Mucosa of stomach (tissue), 1 donor: ENCODE results near the gene MTMR12.
A peak's percentile ranks its signal among the peaks of the same experiment; 100 is the strongest.
"Not testable (repeated sequence)": the region's sequence is repeated elsewhere in the genome, so short reads cannot be mapped to it uniquely, and the experiment has no call there.

Experiments used
- H3K27me3 ChIP-seq: one replicate; pipeline ENCODE4 v1.7.0; 2013; ENCODE audit warnings: mild to moderate bottlenecking, low read length; ENCODE audit not compliant: control insufficient read depth, insufficient read depth
- H3K36me3 ChIP-seq: one replicate; pipeline ENCODE4 v1.7.0; 2013; ENCODE audit warnings: low read length; ENCODE audit not compliant: control insufficient read depth, insufficient read depth
- H3K4me1 ChIP-seq: one replicate; pipeline ENCODE4 v1.7.0; 2013; ENCODE audit warnings: mild to moderate bottlenecking, low read length; ENCODE audit not compliant: control insufficient read depth, insufficient read depth
- H3K4me3 ChIP-seq: one replicate; pipeline ENCODE4 v1.7.0; 2013; ENCODE audit warnings: low read length
- H3K9ac ChIP-seq: one replicate; pipeline ENCODE4 v1.7.0; 2013; ENCODE audit warnings: mild to moderate bottlenecking, low read length, moderate library complexity
- H3K9me3 ChIP-seq: one replicate; pipeline ENCODE4 v1.7.0; 2013; ENCODE audit warnings: mild to moderate bottlenecking, low read length, moderate library complexity; ENCODE audit not compliant: control insufficient read depth
- donor health status: Pancreatic carcinoma.

Gene MTMR12

DNA sequence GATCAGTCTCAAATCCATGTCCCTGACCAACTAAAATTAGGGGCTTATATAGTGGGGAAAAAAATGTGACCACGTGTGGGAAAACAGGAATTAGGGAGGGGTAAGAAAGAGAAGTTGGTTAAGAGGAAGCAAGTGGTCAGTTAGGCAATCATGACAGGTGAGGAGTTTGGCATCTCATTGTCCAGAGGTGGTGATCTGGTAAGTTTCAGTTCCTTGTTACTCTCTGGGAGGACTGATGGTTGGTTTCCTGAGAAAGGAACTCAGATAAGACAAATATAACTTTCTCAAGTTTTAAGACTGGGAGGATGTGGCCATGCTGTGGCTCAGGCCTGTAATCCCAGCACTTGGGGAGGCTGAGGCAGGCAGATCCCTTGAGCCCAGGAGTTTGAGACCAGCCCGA is 9.0 kb upstream of the MTMR12 start:
- not testable (repeated sequence) for H3K27me3 ChIP-seq, H3K9ac ChIP-seq, H3K9me3 ChIP-seq, H3K4me3 ChIP-seq, H3K4me1 ChIP-seq, H3K36me3 ChIP-seq

DNA sequence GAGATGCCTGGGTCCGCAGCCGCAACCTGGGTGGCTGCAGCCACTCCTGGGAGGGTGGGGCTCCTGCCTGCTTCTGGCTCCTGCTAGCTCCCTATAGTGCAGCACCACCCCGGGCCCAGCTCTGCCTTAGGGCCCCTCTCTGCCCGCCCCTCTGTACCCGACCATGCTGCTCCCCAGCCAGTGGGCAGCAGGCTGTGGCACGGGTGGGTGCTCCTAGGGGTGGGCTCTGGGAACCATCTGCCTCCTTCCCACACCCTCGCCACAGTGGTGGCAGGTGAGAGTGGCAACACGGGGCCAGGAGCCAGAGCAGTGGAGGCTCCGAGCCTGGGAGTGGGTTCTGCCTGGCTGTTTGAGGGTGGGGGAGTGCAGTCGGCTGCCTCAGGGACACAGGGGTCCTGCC is 7.8 kb upstream of the MTMR12 start:
- no peaks in the 10 kb centered on the region for H3K27me3 ChIP-seq
- H3K36me3 ChIP-seq, result no peaks in the 10 kb centered on the region
- no peaks in the 10 kb centered on the region for H3K9me3 ChIP-seq
- H3K9ac ChIP-seq, result no peak overlapping the region
- H3K4me1 ChIP-seq, result no peaks in the 10 kb centered on the region
- H3K4me3 ChIP-seq, result no peak overlapping the region

DNA sequence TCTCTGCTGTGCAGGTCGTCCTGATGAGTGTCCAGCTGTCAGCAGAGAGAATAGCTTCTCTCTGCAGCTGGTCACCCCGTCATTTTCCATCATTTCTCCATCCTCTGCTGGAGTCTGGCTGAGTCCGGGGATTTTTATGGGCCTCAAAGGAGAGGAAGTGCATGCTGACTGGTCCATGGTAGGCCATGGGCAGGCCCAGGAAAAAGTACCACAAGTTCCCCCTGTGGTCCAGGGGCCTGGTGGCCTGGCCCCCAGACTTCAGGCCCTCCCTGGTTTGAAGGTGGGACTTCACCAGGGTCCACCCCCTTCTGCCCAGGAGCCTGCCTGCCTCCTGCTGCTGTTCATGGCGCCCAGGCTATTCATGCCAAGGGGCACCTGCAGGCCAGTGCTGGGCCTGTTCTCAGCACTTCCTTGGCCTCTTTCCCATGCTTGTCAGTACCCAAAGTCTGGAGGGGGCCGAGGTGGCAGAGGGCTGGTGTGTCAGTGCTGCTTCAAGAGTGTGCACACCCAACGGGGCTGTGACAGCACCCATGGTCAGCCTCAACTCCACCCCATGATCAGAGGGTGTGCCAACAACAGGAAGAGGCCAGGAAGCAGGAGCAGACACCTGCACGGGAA is 7.3 kb upstream of the MTMR12 start:
- H3K4me3 ChIP-seq, result no peak overlapping the region

DNA sequence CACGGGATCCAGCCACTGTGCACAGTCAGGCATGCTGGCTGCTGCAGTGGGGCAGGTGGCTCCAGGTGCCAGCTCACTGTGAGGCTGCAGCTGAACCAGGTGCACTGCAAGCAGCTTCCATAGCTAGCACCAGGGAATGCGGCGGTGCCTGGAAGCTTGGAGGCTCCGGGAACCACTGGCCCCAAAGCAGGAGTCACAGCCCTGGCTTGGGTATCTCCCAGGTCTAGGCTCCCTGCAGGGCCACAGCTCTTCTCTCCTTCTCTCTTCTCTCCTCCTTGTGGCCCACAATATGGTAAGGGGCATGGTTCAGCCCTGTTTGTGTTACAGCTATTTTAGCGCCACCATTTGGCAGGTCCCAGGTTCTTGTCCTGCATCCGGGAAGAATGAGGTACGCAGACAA is 6.7 kb upstream of the MTMR12 start:
- no peaks in the 10 kb centered on the region for H3K36me3 ChIP-seq
- no peak overlapping the region for H3K4me3 ChIP-seq
- H3K9me3 ChIP-seq, result no peaks in the 10 kb centered on the region
- H3K4me1 ChIP-seq, result no peaks in the 10 kb centered on the region
- H3K9ac ChIP-seq, result no peak overlapping the region
- no peaks in the 10 kb centered on the region for H3K27me3 ChIP-seq

More for the DNA sequence above, 7.3 kb upstream of the MTMR12 start:
- no peaks in the 10 kb centered on the region for H3K27me3 ChIP-seq
- no peaks in the 10 kb centered on the region for H3K4me1 ChIP-seq
- H3K36me3 ChIP-seq, result no peaks in the 10 kb centered on the region
- H3K9me3 ChIP-seq, result no peaks in the 10 kb centered on the region
- H3K9ac ChIP-seq, result no peak overlapping the region

DNA sequence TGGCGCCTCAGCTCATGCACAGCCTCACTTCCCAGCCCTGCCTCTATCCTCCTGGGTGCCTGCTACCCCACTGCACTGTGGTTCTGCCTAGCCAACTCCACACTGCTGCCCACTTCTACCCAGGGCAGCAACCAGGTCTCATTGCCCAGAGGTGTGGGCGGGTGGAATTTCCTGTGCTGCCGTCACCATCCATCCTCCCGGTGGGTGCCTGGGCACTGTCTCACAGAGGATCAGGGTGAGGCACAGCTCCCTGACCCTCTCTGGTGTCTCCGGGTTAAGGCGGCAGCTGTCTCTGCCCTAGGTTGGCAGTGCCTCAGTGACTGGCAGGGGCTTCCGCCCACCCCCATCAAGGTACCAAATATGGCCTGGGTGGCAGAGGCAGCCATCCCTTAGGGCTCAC is 4.3 kb upstream of the MTMR12 start:
- H3K4me3 ChIP-seq, result no peak overlapping the region

DNA sequence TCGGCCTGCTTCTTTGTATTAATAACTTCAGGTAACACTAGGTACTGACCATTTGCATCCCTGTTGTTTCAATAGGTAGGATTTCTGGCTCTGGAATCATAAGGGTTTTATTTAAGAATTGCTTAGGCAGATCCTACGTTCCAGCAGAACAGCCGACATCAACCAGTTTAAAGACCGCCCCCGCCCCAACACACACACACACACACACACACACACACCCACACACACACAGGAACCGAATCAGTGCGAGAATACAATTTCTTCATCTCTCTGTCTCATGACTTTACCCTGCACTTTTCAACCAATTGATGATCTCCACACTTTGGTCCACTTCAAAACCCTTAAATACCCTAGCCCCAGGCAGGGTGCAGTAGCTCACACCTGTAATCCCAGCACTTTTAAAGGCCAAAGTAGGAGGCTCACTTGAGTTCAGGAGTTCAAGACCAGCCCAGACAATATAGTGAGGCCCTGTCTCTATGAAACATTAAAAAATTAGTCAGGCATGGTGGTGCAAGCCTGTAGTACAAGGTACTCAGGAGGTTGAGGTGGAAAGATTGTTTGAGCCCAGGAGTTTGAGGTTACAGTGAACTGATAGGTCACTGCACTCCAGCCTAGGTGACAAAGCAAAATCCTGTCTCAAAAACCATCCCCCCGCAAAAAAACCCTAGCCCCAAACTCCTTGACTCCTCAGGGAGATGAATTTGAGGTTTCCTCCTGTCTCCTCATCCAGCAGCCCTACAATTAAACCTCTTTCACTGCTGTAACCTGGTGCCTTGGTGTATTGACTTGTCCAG is 2.7 kb upstream of the MTMR12 start:
- H3K9me3 ChIP-seq, result no peaks in the 10 kb centered on the region
- H3K4me3 ChIP-seq, result no peak overlapping the region
- H3K4me1 ChIP-seq, result peaks cover 8% of the 10 kb centered on the region
- no peaks in the 10 kb centered on the region for H3K36me3 ChIP-seq
- no peaks in the 10 kb centered on the region for H3K27me3 ChIP-seq
- no peak overlapping the region for H3K9ac ChIP-seq

More for the DNA sequence above, 4.3 kb upstream of the MTMR12 start:
- Histone ChIP-seq H3K4me1 (no peaks in the 10 kb centered on the region), H3K9ac (no peak overlapping the region), H3K27me3 (no peaks in the 10 kb centered on the region), H3K9me3 (no peaks in the 10 kb centered on the region), H3K36me3 (no peaks in the 10 kb centered on the region)

DNA sequence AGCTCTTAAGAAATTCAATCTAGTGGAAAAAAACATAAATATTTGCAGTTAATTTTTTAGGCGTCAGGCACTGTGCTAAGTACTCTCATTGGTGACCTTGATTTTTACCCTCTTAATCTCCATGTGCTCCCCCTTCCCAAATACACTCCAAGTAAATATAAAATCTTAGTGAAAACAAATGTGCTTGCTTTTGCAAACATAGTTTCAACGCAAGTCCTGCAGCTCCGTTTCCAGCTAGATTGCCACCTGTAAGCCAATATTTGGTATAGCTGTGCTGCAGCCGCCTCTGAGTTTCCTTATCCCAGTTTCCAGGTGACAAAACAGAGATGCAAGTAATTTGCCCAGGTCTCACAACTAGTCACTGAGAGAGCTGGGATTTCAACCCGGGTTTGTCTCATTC is 1.9 kb upstream of the MTMR12 start:
- H3K4me3 ChIP-seq, result no peak overlapping the region
- H3K9me3 ChIP-seq, result no peaks in the 10 kb centered on the region
- no peaks in the 10 kb centered on the region for H3K27me3 ChIP-seq
- H3K9ac ChIP-seq, result no peak overlapping the region
- peaks cover 8% of the 10 kb centered on the region for H3K4me1 ChIP-seq
- no peaks in the 10 kb centered on the region for H3K36me3 ChIP-seq

DNA sequence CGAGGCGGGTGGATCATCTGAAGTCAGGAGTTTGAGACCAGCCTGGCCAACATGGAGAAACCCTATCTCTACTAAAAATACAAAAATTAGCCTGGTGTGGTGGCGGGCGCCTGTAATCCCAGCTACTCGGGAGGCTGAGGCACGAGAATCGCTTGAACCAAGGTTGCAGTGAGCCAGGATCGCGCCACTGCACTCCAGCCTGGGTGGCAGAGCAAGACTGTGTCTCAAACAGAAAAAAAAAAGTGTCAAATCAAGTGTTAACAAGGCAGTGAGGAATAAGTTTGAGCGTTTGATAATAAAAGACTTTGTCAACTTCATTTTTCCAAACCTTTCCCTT is 1.4 kb upstream of the MTMR12 start:
- H3K4me3 ChIP-seq, H3K36me3 ChIP-seq, H3K9ac ChIP-seq, H3K9me3 ChIP-seq, H3K4me1 ChIP-seq, H3K27me3 ChIP-seq: not testable (repeated sequence)

DNA sequence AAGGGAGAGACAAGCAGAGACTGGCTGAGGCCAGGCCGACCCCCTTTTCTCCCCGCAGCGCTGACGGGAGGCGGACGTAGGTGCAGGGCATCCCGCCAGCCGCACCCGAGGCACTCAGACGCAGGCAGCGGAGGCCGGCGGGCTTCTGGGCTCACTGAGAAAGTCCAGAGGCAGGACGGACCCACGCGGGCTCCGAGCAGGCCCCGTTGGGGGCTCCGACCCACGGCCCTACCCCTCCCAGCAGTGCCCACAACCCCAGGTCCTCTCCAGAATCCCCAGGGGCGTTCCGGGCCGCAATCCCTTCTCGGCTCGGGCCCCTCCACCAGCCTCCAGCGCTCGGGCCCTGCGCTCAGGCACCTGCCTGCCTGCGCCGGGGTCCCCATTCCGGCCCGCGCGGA is 543 bp downstream of the MTMR12 start:
- H3K4me3 ChIP-seq, result peak overlapping the region; percentile 61
- no peaks in the 10 kb centered on the region for H3K36me3 ChIP-seq
- peak overlapping the region; percentile 91 for H3K9ac ChIP-seq
- H3K4me1 ChIP-seq, result peaks cover 18% of the 10 kb centered on the region
- H3K9me3 ChIP-seq, result no peaks in the 10 kb centered on the region
- H3K27me3 ChIP-seq, result no peaks in the 10 kb centered on the region

DNA sequence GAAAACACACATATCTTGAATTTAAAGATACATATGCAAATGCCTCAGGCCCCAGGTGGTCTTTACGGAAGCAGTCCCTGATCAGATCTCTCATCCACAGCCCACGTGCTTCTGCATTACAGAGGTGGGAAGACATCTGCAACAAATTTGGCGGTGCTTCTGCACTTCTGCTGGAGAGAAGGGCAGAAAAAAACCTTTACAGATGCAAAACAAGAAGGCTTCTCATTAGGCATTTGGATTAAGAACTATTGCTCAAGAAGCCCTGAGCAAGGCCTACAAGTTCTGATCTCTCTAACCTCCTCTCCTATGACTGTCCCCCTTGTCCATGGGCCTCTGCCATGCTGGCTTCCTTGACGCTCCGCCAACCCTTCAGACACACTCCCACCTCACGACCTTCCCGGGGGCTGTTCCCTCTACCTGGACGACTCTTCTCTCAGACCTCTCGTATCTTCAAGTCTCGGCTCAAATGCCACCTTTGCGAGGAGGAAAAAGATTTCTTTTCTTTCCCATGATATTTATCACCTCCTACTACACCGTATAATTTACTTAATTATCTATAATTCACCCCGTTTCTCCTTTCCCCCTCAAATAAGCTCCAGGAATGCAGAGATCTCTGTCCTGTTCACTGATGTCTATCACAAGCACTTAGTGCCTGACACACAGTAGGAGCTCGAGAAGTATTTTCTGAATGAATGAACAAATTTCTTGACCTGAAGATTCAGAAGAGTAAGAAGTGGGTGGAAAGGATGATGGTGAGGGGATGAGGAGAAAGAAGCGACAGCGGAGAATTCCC is 1.1 kb downstream of the MTMR12 start:
- Histone ChIP-seq H3K36me3 (no peaks in the 10 kb centered on the region), H3K27me3 (no peaks in the 10 kb centered on the region), H3K9ac (peak overlapping the region; percentile 91), H3K4me1 (peaks cover 19% of the 10 kb centered on the region), H3K4me3 (peak overlapping the region; percentile 61), H3K9me3 (no peaks in the 10 kb centered on the region)

DNA sequence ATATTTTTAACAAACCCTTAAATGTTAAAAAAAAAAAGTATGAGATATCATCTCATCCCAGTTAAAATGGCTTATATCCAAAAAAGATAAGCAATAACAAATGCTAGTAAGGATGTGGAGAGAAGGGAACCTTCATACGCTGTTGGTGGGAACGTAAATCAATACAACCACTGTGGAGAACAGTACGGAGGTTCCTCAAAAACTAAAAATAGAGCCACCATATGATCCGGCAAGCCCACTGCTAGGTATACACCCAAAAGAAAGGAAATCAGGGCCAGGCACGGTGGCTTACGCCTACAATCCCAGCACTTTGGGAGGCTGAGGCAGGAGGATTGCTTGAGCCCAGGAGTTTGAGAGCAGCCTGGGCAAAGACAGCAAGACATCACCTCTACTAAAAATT is 3.0 kb downstream of the MTMR12 start:
- Histone ChIP-seq H3K9ac (no peak overlapping the region), H3K4me1 (peaks cover 26% of the 10 kb centered on the region), H3K27me3 (no peaks in the 10 kb centered on the region), H3K36me3 (no peaks in the 10 kb centered on the region), H3K9me3 (no peaks in the 10 kb centered on the region), H3K4me3 (no peak overlapping the region)

DNA sequence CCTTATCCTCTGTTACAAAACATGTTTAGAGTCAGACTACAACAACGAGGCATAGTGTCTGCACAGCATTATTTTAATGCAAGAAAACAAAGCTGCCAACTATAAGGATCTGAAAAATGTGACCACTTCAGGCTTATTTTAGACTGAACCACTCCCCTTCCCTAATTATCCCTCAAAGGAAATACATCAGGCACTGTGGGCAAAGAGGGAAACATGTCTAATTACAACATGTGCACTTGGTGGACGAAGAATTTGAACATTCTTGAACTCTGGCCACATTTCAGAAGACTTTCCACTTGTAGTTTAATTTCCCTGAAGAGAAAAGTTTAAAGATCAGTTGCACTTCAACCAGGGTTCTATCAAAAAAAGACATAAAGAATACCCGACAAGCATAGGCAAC is 3.8 kb downstream of the MTMR12 start:
- Histone ChIP-seq H3K4me3 (no peak overlapping the region), H3K27me3 (no peaks in the 10 kb centered on the region), H3K4me1 (peaks cover 26% of the 10 kb centered on the region), H3K36me3 (no peaks in the 10 kb centered on the region), H3K9me3 (no peaks in the 10 kb centered on the region), H3K9ac (no peak overlapping the region)
